A673 (cell line): ENCODE data around the gene GRK1.

ENCODE experiments used
- CTCF ChIP-seq: fragments of 300-800, 200-600 bp; sonication (generic); conservative IDR thresholded peaks from 2 replicates; pipeline ENCODE4 v1.5.1; 2017; ENCODE audit warnings: low read depth, mild to moderate bottlenecking, antibody characterized with exemption, low read length, moderate library complexity, mixed read lengths
- EZH2 ChIP-seq: fragments of 200-600 bp; sonication (generic); IDR thresholded peaks from 2 replicates; pipeline ENCODE4 v1.6.1; 2017; ENCODE audit warnings: borderline replicate concordance, low read depth, mild to moderate bottlenecking, mixed read lengths, antibody characterized with exemption, low read length; ENCODE audit not compliant: poor library complexity, severe bottlenecking

- TF ChIP-seq CTCF: no peak
- TF ChIP-seq EZH2: no peak
Observed at GRCh38 chr13:113770937-113771336, 103.9 kb downstream of the GRK1 start.
